ENCODE data around the gene HSDL2.

DNA sequence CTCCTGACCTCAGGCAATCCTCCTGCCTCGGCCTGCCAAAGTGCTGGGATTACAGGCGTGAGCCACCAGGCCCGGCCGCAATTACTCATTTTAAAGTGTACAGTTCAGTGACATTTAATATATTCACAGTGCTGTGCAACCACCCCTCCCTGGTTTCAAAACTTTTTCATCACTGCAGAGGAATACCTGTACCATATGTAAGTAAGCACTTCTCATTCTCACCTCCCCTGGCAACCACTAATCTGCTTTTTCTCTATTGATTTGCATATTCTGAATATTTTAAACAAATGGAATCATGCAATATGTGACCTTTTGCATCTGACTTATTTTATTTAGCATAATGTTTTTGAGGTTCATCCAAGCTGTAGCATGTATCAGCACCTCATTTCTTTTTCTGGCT lies 85.4 kb downstream of the HSDL2 start:
- no peak for TF ChIP-seq USF1 (IDR thresholded peaks at IDR 0.05)
- TF ChIP-seq EP300 (IDR thresholded peaks at IDR 0.05; ENCODE audit: borderline replicate concordance) = no peak
- TF ChIP-seq YY1 (IDR thresholded peaks at IDR 0.05; ENCODE audit: low read depth) = no peak
- TF ChIP-seq RAD21 (IDR thresholded peaks at IDR 0.05; ENCODE audit: low read depth) = no peak
- no peak for TF ChIP-seq TEAD4 (IDR thresholded peaks at IDR 0.05)
- TF ChIP-seq NFIC (IDR thresholded peaks at IDR 0.05) = no peak
- TF ChIP-seq MAX (IDR thresholded peaks at IDR 0.05) = no peak
- TF ChIP-seq TAF1 (IDR thresholded peaks at IDR 0.05; ENCODE audit: low read depth) = no peak
- no peak for TF ChIP-seq REST (IDR thresholded peaks at IDR 0.05; ENCODE audit: low read depth)
